ENCODE measurements around the gene KITLG.

The KITLG gene

DNA sequence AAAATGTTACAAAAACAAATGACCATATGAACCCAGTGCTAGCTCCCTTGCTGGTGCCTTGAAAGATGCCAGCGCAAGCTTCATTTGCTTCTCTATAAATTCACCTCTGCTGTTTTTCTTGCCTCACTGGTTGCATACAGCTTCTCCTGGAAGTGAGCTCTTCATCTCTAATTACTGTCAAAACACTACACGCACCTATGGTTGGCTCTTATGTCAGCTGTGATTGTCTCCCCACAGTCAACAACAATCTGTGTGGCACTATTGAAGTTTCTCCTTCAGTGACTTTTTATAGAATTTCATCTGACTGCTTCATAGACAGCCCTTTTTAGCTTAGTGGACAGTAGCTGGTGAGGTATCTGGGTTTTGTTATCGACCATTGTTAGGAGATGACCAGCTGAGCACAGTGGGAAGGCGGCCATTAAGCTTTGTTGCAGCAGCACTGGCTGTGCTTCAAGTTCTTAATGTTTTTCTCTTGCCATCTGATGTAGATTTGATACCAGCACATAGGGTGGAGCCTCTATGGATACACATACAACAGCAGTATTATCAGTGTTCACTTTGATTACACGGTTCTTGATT lies 131.8 kb downstream of the KITLG start:
- no peak for DNase-seq (ENCODE audit: low read depth in 1 of 2, low spot score in 1 of 2)
- TF ChIP-seq POLR2AphosphoS5 (IDR thresholded peaks at IDR 0.05; ENCODE audit: low read depth) (no peak), SPI1 (IDR thresholded peaks at IDR 0.05; ENCODE audit: borderline replicate concordance, low read depth) (no peak), GABPA (IDR thresholded peaks at IDR 0.05; ENCODE audit: low read depth) (no peak)
- TF ChIP-seq, protein P1, sequence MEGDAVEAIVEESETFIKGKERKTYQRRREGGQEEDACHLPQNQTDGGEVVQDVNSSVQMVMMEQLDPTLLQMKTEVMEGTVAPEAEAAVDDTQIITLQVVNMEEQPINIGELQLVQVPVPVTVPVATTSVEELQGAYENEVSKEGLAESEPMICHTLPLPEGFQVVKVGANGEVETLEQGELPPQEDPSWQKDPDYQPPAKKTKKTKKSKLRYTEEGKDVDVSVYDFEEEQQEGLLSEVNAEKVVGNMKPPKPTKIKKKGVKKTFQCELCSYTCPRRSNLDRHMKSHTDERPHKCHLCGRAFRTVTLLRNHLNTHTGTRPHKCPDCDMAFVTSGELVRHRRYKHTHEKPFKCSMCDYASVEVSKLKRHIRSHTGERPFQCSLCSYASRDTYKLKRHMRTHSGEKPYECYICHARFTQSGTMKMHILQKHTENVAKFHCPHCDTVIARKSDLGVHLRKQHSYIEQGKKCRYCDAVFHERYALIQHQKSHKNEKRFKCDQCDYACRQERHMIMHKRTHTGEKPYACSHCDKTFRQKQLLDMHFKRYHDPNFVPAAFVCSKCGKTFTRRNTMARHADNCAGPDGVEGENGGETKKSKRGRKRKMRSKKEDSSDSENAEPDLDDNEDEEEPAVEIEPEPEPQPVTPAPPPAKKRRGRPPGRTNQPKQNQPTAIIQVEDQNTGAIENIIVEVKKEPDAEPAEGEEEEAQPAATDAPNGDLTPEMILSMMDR (IDR thresholded peaks at IDR 0.05; ENCODE audit: insufficient read depth, low read length) = no peak
- TF ChIP-seq, protein P2, sequence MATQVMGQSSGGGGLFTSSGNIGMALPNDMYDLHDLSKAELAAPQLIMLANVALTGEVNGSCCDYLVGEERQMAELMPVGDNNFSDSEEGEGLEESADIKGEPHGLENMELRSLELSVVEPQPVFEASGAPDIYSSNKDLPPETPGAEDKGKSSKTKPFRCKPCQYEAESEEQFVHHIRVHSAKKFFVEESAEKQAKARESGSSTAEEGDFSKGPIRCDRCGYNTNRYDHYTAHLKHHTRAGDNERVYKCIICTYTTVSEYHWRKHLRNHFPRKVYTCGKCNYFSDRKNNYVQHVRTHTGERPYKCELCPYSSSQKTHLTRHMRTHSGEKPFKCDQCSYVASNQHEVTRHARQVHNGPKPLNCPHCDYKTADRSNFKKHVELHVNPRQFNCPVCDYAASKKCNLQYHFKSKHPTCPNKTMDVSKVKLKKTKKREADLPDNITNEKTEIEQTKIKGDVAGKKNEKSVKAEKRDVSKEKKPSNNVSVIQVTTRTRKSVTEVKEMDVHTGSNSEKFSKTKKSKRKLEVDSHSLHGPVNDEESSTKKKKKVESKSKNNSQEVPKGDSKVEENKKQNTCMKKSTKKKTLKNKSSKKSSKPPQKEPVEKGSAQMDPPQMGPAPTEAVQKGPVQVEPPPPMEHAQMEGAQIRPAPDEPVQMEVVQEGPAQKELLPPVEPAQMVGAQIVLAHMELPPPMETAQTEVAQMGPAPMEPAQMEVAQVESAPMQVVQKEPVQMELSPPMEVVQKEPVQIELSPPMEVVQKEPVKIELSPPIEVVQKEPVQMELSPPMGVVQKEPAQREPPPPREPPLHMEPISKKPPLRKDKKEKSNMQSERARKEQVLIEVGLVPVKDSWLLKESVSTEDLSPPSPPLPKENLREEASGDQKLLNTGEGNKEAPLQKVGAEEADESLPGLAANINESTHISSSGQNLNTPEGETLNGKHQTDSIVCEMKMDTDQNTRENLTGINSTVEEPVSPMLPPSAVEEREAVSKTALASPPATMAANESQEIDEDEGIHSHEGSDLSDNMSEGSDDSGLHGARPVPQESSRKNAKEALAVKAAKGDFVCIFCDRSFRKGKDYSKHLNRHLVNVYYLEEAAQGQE (IDR thresholded peaks at IDR 0.05; ENCODE audit: insufficient replicate concordance, low read depth) = no peak
- no peaks in the 10 kb centered on the region for H3K27me3 ChIP-seq (ENCODE audit: insufficient read depth, poor library complexity, severe bottlenecking)
- no peak overlapping the region for H3K4me3 ChIP-seq (replicated peaks; ENCODE audit: insufficient read depth, low read length)
- H3K27ac ChIP-seq (replicated peaks) = no peak overlapping the region

DNA sequence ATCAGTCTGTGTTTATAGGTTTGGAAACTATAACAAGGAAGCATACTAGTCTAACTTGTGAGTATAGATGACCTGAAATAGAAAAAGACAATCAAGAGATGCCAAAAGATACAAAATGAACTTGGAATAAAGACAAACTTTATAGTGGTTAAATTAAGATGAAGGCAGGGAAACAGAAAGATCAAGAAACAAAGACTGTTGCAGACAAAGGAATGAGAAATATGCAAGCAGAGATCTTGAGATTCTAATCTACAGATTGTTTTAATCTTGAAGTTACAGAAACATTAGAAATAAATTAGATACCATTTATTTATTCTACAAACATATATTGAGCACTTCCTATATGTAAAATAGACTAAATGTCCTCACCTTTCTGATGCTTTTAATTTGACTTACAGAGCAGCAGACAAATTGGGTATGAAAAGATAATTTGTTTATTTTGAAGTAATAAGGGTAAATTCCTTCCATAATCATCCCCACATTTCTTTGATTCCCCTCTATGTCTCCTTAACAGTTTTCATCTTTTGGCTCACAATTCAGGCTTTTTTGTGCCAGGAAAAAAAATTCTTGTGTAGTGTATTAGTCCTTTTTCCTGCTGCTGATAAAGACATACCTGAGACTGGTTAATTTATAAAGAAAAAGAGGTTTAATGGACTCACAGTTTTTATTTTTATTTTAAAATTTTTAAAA lies 134.4 kb downstream of the KITLG start:
- Histone ChIP-seq H3K4me3 (replicated peaks; ENCODE audit: insufficient read depth, low read length) (no peak overlapping the region), H3K27me3 (ENCODE audit: insufficient read depth, poor library complexity, severe bottlenecking) (no peaks in the 10 kb centered on the region), H3K27ac (replicated peaks) (no peak overlapping the region)
- DNase-seq (ENCODE audit: low read depth in 1 of 2, low spot score in 1 of 2) = no peak
- TF ChIP-seq, protein P2 (IDR thresholded peaks at IDR 0.05; ENCODE audit: insufficient replicate concordance, low read depth) = no peak

DNA sequence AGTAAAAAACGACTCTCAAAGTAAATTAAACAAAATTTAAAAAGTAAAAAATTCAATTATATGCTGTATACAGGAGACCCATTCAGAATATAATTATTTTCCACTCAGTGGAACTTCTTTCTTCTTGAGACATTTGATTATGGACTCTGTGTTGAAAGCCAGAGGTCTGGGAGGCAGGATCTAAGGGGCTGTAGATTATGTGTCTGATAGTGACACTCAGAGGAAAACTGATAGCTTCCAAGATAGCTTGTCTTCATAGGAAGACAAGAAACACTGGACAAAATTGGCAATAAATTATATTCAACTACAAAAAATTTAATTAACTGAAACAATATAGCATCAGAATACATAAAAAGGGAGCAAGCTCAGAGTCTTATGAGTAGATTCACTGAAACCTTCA lies 135.8 kb downstream of the KITLG start:
- Histone ChIP-seq H3K27ac (replicated peaks) (no peak overlapping the region), H3K4me3 (replicated peaks; ENCODE audit: insufficient read depth, low read length) (no peak overlapping the region), H3K27me3 (ENCODE audit: insufficient read depth, poor library complexity, severe bottlenecking) (no peaks in the 10 kb centered on the region)
- no peak for DNase-seq (ENCODE audit: low read depth in 1 of 2, low spot score in 1 of 2)
- TF ChIP-seq SPI1 (IDR thresholded peaks at IDR 0.05; ENCODE audit: borderline replicate concordance, low read depth) (no peak), GABPA (IDR thresholded peaks at IDR 0.05; ENCODE audit: low read depth) (no peak), POLR2AphosphoS5 (IDR thresholded peaks at IDR 0.05; ENCODE audit: low read depth) (no peak)
- TF ChIP-seq, protein P1 (IDR thresholded peaks at IDR 0.05; ENCODE audit: insufficient read depth, low read length) = no peak
- TF ChIP-seq, protein P2 (IDR thresholded peaks at IDR 0.05; ENCODE audit: insufficient replicate concordance, low read depth) = no peak
